Loucy (cell line): Measurements from ENCODE around the gene ZBTB20.

Experiments used
- EZH2phosphoT487 ChIP-seq: fragments of 200-600 bp; IDR thresholded peaks from 2 replicates; pipeline ENCODE4 v1.6.1; 2018; ENCODE audit warnings: antibody characterized with exemption, mild to moderate bottlenecking, moderate library complexity, borderline replicate concordance
- TF ChIP-seq, protein P1 (sequence below): fragments of 200-600 bp; sonication (generic); conservative IDR thresholded peaks from 2 replicates; pipeline ENCODE4 v1.5.1; 2014; ENCODE audit warnings: mild to moderate bottlenecking, antibody characterized with exemption, low read length

DNA sequence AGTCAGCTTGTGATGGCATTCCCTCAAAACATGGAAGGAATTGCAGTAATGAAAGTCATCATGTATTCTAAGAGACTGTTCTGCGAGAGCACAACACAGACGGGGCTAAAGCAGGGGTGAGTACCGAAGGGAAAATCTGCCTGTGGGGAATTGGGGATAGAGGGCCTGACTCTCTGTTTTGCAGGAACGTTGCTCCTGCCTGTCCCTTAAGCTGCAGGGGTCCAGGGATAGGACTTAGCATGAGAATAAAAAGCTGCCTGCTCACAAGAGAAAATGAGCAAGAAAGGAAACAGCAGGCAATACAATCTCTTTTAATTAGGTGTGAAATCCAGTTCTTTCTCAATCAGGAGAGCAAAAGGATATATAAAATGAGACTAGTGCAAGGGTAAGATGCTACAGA is 791.0 kb downstream of the ZBTB20 start:
- TF ChIP-seq, protein P1, sequence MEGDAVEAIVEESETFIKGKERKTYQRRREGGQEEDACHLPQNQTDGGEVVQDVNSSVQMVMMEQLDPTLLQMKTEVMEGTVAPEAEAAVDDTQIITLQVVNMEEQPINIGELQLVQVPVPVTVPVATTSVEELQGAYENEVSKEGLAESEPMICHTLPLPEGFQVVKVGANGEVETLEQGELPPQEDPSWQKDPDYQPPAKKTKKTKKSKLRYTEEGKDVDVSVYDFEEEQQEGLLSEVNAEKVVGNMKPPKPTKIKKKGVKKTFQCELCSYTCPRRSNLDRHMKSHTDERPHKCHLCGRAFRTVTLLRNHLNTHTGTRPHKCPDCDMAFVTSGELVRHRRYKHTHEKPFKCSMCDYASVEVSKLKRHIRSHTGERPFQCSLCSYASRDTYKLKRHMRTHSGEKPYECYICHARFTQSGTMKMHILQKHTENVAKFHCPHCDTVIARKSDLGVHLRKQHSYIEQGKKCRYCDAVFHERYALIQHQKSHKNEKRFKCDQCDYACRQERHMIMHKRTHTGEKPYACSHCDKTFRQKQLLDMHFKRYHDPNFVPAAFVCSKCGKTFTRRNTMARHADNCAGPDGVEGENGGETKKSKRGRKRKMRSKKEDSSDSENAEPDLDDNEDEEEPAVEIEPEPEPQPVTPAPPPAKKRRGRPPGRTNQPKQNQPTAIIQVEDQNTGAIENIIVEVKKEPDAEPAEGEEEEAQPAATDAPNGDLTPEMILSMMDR = no peak
- no peak for TF ChIP-seq EZH2phosphoT487
